A549 (cell line): Measurements from ENCODE around the gene GRID2.

Source experiments
- CEBPB ChIP-seq, 2 experiments: fragments of >200 bp in 1 of 2; sonication (Bioruptor Twin) in 1 of 2; formaldehyde crosslinking in 1 of 2; IDR thresholded peaks; 2 replicates each; pipeline ENCODE4 v1.6.1; 2012 to 2016
- CHD2 ChIP-seq: fragments of 150-350 bp; IDR thresholded peaks from 2 replicates; pipeline ENCODE4 v1.6.1; 2014; ENCODE audit warnings: low read length; ENCODE audit not compliant: partially characterized antibody
- CHD4 ChIP-seq: fragments of 200-600 bp; sonication (generic); IDR thresholded peaks from 2 replicates; pipeline ENCODE4 v1.6.1; 2016; ENCODE audit warnings: antibody characterized with exemption, mild to moderate bottlenecking, borderline replicate concordance
- EP300 ChIP-seq, 2 experiments: fragments of >200 bp; sonication (Bioruptor Twin); formaldehyde crosslinking; IDR thresholded peaks; 2 replicates in 1 of 2; 3 replicates in 1 of 2; pipeline ENCODE4 v1.6.1; 2016 to 2017
- ESRRA ChIP-seq: fragments of 150-350 bp; IDR thresholded peaks from 2 replicates; pipeline ENCODE4 v1.6.1; 2014; ENCODE audit warnings: mild to moderate bottlenecking, low read length, borderline replicate concordance
- JUN ChIP-seq, 2 experiments: fragments of >200 bp; sonication (Bioruptor Twin); formaldehyde crosslinking; IDR thresholded peaks; 2 replicates in 1 of 2; 3 replicates in 1 of 2; pipeline ENCODE4 v1.6.1; 2016 to 2017
- PHF8 ChIP-seq: fragments of 200-600 bp; sonication (generic); IDR thresholded peaks from 2 replicates; pipeline ENCODE4 v1.6.1; 2016; ENCODE audit warnings: low read depth, mild to moderate bottlenecking, antibody characterized with exemption, moderate library complexity, borderline replicate concordance
- POLR2A ChIP-seq: IDR thresholded peaks from 2 replicates; pipeline ENCODE4 v1.6.1; 2012; ENCODE audit warnings: mild to moderate bottlenecking, low read length
- RAD21 ChIP-seq, 2 experiments: fragments of >200 bp in 1 of 2; sonication (Bioruptor Twin) in 1 of 2; formaldehyde crosslinking in 1 of 2; IDR thresholded peaks in 1 of 2; conservative IDR thresholded peaks in 1 of 2; 2 replicates in 1 of 2; 3 replicates in 1 of 2; pipeline ENCODE4 v1.6.1; 2012 to 2018; ENCODE audit warnings: inconsistent platforms in 1 of 2
- RFX5 ChIP-seq: fragments of 450-650 bp; IDR thresholded peaks from 2 replicates; pipeline ENCODE4 v1.7.1; 2014; ENCODE audit warnings: antibody characterized with exemption, mild to moderate bottlenecking, moderate library complexity
- TF ChIP-seq, protein P1 (sequence below): fragments of >200 bp; sonication (Bioruptor Twin); formaldehyde crosslinking; IDR thresholded peaks from 3 replicates; pipeline ENCODE4 v1.5.1; 2016

DNA sequence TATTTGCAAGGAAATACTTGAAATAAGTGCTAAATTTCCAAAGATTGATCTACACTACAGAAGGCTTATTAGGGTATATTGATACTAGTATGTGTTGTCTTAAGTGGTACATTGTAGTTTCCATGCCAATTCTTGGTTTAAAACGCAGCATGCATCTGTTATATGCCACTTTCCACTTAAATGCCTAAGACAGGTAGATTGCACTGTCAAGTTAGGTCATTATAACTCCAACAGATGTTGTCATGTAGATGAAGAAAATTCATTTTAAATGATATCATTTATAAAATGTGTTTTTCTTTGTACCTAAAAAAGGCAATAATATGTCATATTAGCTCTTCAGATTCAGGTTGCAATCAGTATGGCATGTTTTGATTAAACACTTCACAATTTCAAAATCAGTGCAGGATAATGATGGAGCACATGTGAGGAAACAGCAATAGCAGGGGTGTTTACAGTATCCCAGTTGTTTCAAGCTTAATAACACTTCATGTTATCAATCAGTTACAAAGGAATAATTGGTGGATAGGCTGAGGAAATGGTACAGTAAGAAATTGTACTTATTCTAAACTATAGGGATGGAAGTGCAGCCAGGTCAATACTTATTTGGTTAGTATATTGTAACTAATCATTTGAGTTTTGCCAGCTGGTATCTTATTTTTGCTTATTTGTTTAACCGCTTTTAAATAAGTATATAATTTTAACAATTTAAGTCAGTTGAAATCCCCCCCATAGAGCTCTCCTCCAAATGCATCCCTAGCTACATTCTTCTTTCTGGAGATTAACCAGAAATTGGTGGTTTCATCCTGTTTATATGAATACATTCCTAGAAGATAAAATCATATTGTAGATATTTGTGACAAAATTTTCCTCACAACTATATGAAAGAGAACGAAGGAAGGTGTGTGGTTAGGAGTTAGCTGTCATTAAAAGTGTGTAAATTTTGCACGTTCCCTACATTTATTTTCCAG, 1070.4 kb downstream of the GRID2 start:
- TF ChIP-seq, protein P1, sequence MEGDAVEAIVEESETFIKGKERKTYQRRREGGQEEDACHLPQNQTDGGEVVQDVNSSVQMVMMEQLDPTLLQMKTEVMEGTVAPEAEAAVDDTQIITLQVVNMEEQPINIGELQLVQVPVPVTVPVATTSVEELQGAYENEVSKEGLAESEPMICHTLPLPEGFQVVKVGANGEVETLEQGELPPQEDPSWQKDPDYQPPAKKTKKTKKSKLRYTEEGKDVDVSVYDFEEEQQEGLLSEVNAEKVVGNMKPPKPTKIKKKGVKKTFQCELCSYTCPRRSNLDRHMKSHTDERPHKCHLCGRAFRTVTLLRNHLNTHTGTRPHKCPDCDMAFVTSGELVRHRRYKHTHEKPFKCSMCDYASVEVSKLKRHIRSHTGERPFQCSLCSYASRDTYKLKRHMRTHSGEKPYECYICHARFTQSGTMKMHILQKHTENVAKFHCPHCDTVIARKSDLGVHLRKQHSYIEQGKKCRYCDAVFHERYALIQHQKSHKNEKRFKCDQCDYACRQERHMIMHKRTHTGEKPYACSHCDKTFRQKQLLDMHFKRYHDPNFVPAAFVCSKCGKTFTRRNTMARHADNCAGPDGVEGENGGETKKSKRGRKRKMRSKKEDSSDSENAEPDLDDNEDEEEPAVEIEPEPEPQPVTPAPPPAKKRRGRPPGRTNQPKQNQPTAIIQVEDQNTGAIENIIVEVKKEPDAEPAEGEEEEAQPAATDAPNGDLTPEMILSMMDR, result no peak
- no peak for TF ChIP-seq RFX5
- no peak for TF ChIP-seq RAD21 (conservative IDR thresholded peaks at IDR 0.05 in 1 of 2, IDR thresholded peaks at IDR 0.05 in 1 of 2)
- no peak for TF ChIP-seq CHD4
- TF ChIP-seq JUN (IDR thresholded peaks at IDR 0.05), result no peak
- TF ChIP-seq EP300 (IDR thresholded peaks at IDR 0.05), result no peak
- no peak for TF ChIP-seq PHF8
- no peak for TF ChIP-seq POLR2A
- no peak for TF ChIP-seq CHD2
- no peak for TF ChIP-seq CEBPB (IDR thresholded peaks at IDR 0.05)
- TF ChIP-seq ESRRA, result no peak
